ENCODE measurements around the gene UBE2QL1.

Gene UBE2QL1

GRCh38 chr5:6417657-6418056 is 31.0 kb upstream of the UBE2QL1 start:
- no peak for TF ChIP-seq CTCF (IDR thresholded peaks at IDR 0.05; ENCODE audit: extremely low read depth, missing control alignments)
- no peak for DNase-seq (ENCODE audit: low spot score)

GRCh38 chr5:6418679-6419276 is 29.9 kb upstream of the UBE2QL1 start:
- no peak for DNase-seq (ENCODE audit: low spot score)
- no peak for TF ChIP-seq CTCF (IDR thresholded peaks at IDR 0.05; ENCODE audit: extremely low read depth, missing control alignments)

- DNase-seq (ENCODE audit: low spot score) = no peak
- TF ChIP-seq CTCF (IDR thresholded peaks at IDR 0.05; ENCODE audit: extremely low read depth, missing control alignments) = no peak
Measured at GRCh38 chr5:6419340-6419852, 29.3 kb upstream of the UBE2QL1 start.

- DNase-seq (ENCODE audit: low spot score) = no peak
- TF ChIP-seq CTCF (IDR thresholded peaks at IDR 0.05; ENCODE audit: extremely low read depth, missing control alignments) = no peak
Measured at GRCh38 chr5:6423327-6424109, 25.1 kb upstream of the UBE2QL1 start.

GRCh38 chr5:6424110-6424659 is 24.5 kb upstream of the UBE2QL1 start:
- TF ChIP-seq CTCF (IDR thresholded peaks at IDR 0.05; ENCODE audit: extremely low read depth, missing control alignments) = no peak
- no peak for DNase-seq (ENCODE audit: low spot score)

- no peak for TF ChIP-seq CTCF (IDR thresholded peaks at IDR 0.05; ENCODE audit: extremely low read depth, missing control alignments)
- no peak for DNase-seq (ENCODE audit: low spot score)
Measured at GRCh38 chr5:6424700-6425099, 24.0 kb upstream of the UBE2QL1 start.

- no peak for DNase-seq (ENCODE audit: low spot score)
- TF ChIP-seq CTCF (IDR thresholded peaks at IDR 0.05; ENCODE audit: extremely low read depth, missing control alignments) = no peak
Measured at GRCh38 chr5:6427694-6428093, 21.0 kb upstream of the UBE2QL1 start.

Data from GM20000 (cell line).